Measurements from ENCODE around the gene APPBP2.
"Not testable (repeated sequence)": the region's sequence is repeated elsewhere in the genome, so short reads cannot be mapped to it uniquely, and the experiment has no call there.

Gene APPBP2

GRCh38 chr17:60525685-60526514 lies at the start of gene APPBP2:
Gene APPBP2, minus strand, starts transcription at chr17:60526242. Its CDS starts 311 bp downstream, at chr17:60525931.
- peak; percentile 93 for DNase-seq

GRCh38 chr17:60573236-60574051 lies 47.4 kb upstream of the APPBP2 start:
- no peak for DNase-seq

- DNase-seq = no peak
Measured at GRCh38 chr17:60565233-60565632, 39.2 kb upstream of the APPBP2 start.

- no peak for DNase-seq
Measured at GRCh38 chr17:60563743-60564142, 37.7 kb upstream of the APPBP2 start.

GRCh38 chr17:60562421-60562820 lies 36.4 kb upstream of the APPBP2 start:
- no peak for DNase-seq

- DNase-seq = no peak
Measured at GRCh38 chr17:60560860-60561257, 34.8 kb upstream of the APPBP2 start.

GRCh38 chr17:60559995-60560859 lies 34.2 kb upstream of the APPBP2 start:
- DNase-seq = no peak

- no peak for DNase-seq
Measured at GRCh38 chr17:60559659-60559994, 33.6 kb upstream of the APPBP2 start.

- no peak for DNase-seq
Measured at GRCh38 chr17:60557805-60558204, 31.8 kb upstream of the APPBP2 start.

- DNase-seq = no peak
Measured at GRCh38 chr17:60555786-60556185, 29.7 kb upstream of the APPBP2 start.

- DNase-seq = no peak
Measured at GRCh38 chr17:60554377-60554788, 28.3 kb upstream of the APPBP2 start.

GRCh38 chr17:60552255-60552654 lies 26.2 kb upstream of the APPBP2 start:
- not testable (repeated sequence) for DNase-seq

- DNase-seq = no peak
Measured at GRCh38 chr17:60548990-60549389, 22.9 kb upstream of the APPBP2 start.

- no peak for DNase-seq
Measured at GRCh38 chr17:60545465-60546191, 19.6 kb upstream of the APPBP2 start.

GRCh38 chr17:60542071-60542470 lies 16.0 kb upstream of the APPBP2 start:
- no peak for DNase-seq

GRCh38 chr17:60540460-60540859 lies 14.4 kb upstream of the APPBP2 start:
- no peak for DNase-seq

- DNase-seq = no peak
Measured at GRCh38 chr17:60539807-60540206, 13.8 kb upstream of the APPBP2 start.

GRCh38 chr17:60538726-60539125 lies 12.7 kb upstream of the APPBP2 start:
- no peak for DNase-seq

GRCh38 chr17:60535382-60536279 lies 9.6 kb upstream of the APPBP2 start:
- DNase-seq = no peak

- no peak for DNase-seq
Measured at GRCh38 chr17:60534613-60535157, 8.6 kb upstream of the APPBP2 start.

GRCh38 chr17:60534010-60534555 lies 8.0 kb upstream of the APPBP2 start:
- DNase-seq = no peak
